Tibial artery (tissue), 4 donors: Measurements from ENCODE around the gene DENND2D.

Source experiments
- DNase-seq, 2 donors: peaks; one replicate each; pipeline ENCODE4 v3.0.0-alpha.2; 2019
- H3K27ac ChIP-seq, 2 donors: fragments of 200-600 bp; sonication (generic) in 1 of 2; 1 replicate in 1 of 2; 2 replicates in 1 of 2; pipeline ENCODE4 v1.5.1; 2018 to 2019; ENCODE audit warnings: mild to moderate bottlenecking in 1 of 2
- H3K27me3 ChIP-seq, 2 donors: fragments of 200-600 bp; sonication (generic) in 1 of 2; one replicate each; pipeline versions ENCODE4 v1.5.1 to v1.6.0; 2016 to 2019
- H3K36me3 ChIP-seq, 3 donors: fragments of 200-600 bp; sonication (generic) in 2 of 3; one replicate each; pipeline ENCODE4 v1.5.1; 2016 to 2019; ENCODE audit warnings: mild to moderate bottlenecking in 2 of 3
- H3K4me1 ChIP-seq, 4 donors: fragments of 200-600 bp; sonication (generic) in 2 of 4; 1 replicate in 3 of 4; 2 replicates in 1 of 4; pipeline ENCODE4 v1.5.1; 2016 to 2019
- H3K4me3 ChIP-seq, 2 donors: fragments of 200-600 bp; sonication (generic) in 1 of 2; 1 replicate in 1 of 2; 2 replicates in 1 of 2; pipeline ENCODE4 v1.5.1; 2018 to 2019; ENCODE audit warnings: mild to moderate bottlenecking in 2 of 2
- H3K9me3 ChIP-seq, 3 donors: fragments of 200-600 bp; sonication (generic) in 1 of 3; one replicate each; pipeline ENCODE4 v1.5.1; 2016 to 2019
- CTCF ChIP-seq, 2 experiments: fragments of 200-600 bp in 1 of 2; fragments of 450-650 bp in 1 of 2; IDR thresholded peaks; one replicate each; pipeline ENCODE4 v1.5.1; 2017 to 2019; ENCODE audit warnings: antibody characterized with exemption in 2 of 2, mild to moderate bottlenecking in 1 of 2, moderate library complexity in 1 of 2
- intact Hi-C: fragments of 100-400 bp; cut with DNase I; formaldehyde crosslinking; loops from one replicate; pipeline ENCODE4 v1.15.0; 2023; ENCODE audit warnings: low total_unique reads

Gene DENND2D

GRCh38 chr1:111209622-111210021 is 9.2 kb upstream of the DENND2D start:
- no peak for TF ChIP-seq CTCF (IDR thresholded peaks at IDR 0.05)
- H3K27ac ChIP-seq = no peak overlapping the region
- H3K9me3 ChIP-seq = no peaks in the 10 kb centered on the region
- H3K4me1 ChIP-seq = peaks cover 0 to 8% (median 1%) of the 10 kb centered on the region in 4 donors
- H3K27me3 ChIP-seq = peaks cover 0 to 16% of the 10 kb centered on the region in 2 donors
- H3K4me3 ChIP-seq = no peak overlapping the region
- DNase-seq = no peak
- H3K36me3 ChIP-seq = no peaks in the 10 kb centered on the region
- intact Hi-C loops = no loop called here

GRCh38 chr1:111208921-111209320 is 8.5 kb upstream of the DENND2D start:
- peaks cover 0 to 23% of the 10 kb centered on the region in 2 donors for H3K27me3 ChIP-seq
- no peak overlapping the region for H3K4me3 ChIP-seq
- no peak overlapping the region for H3K27ac ChIP-seq
- no peaks in the 10 kb centered on the region for H3K9me3 ChIP-seq
- intact Hi-C loops = no loop called here
- H3K36me3 ChIP-seq = no peaks in the 10 kb centered on the region
- no peak for DNase-seq
- peaks cover 0 to 15% (median 8%) of the 10 kb centered on the region in 4 donors for H3K4me1 ChIP-seq
- no peak for TF ChIP-seq CTCF (IDR thresholded peaks at IDR 0.05)

- no peak for DNase-seq
- H3K4me3 ChIP-seq = no peak overlapping the region
- no peaks in the 10 kb centered on the region for H3K9me3 ChIP-seq
- intact Hi-C loops = no loop called here
- peaks cover 0 to 37% (median 14%) of the 10 kb centered on the region in 4 donors for H3K4me1 ChIP-seq
- TF ChIP-seq CTCF (IDR thresholded peaks at IDR 0.05) = no peak
- no peak overlapping the region for H3K27ac ChIP-seq
- H3K36me3 ChIP-seq = no peaks in the 10 kb centered on the region
- peaks cover 0 to 36% of the 10 kb centered on the region in 2 donors for H3K27me3 ChIP-seq
Measured at GRCh38 chr1:111205714-111206050, 5.2 kb upstream of the DENND2D start.

GRCh38 chr1:111204983-111205713 is 4.7 kb upstream of the DENND2D start:
- no peak for TF ChIP-seq CTCF (IDR thresholded peaks at IDR 0.05)
- Histone ChIP-seq H3K27me3 (peaks cover 0 to 36% of the 10 kb centered on the region in 2 donors), H3K4me1 (peaks cover 0 to 37% (median 14%) of the 10 kb centered on the region in 4 donors), H3K4me3 (peak overlapping the region in 1 of 2 donors; percentile 74), H3K27ac (no peak overlapping the region), H3K9me3 (no peaks in the 10 kb centered on the region), H3K36me3 (no peaks in the 10 kb centered on the region)
- DNase-seq = no peak
- intact Hi-C loops = no loop called here

GRCh38 chr1:111204201-111204982 is 3.9 kb upstream of the DENND2D start:
- peaks cover 0 to 37% of the 10 kb centered on the region in 2 donors for H3K27me3 ChIP-seq
- no peaks in the 10 kb centered on the region for H3K9me3 ChIP-seq
- peak in 1 of 2 donors; percentile 71 for DNase-seq
- no peaks in the 10 kb centered on the region for H3K36me3 ChIP-seq
- peak overlapping the region in 1 of 2 donors; percentile 42 for H3K27ac ChIP-seq
- H3K4me3 ChIP-seq = peak overlapping the region; percentile 53 to 74
- TF ChIP-seq CTCF (IDR thresholded peaks at IDR 0.05) = no peak
- intact Hi-C loops = no loop called here
- peaks cover 0 to 37% (median 14%) of the 10 kb centered on the region in 4 donors for H3K4me1 ChIP-seq
